GM12878 (cell line): ENCODE results near the gene BMERB1.

ENCODE experiments used
- CEBPB ChIP-seq, 2 experiments: fragments of 150-350 bp in 1 of 2; IDR thresholded peaks; 2 replicates each; pipeline ENCODE4 v1.6.1; 2012 to 2014; ENCODE audit warnings: low read depth in 2 of 2, low read length in 2 of 2, borderline replicate concordance in 1 of 2, inconsistent platforms in 1 of 2
- FOXK2 ChIP-seq: fragments of 450-650 bp; IDR thresholded peaks from 2 replicates; pipeline ENCODE4 v1.6.1; 2017; ENCODE audit warnings: mild to moderate bottlenecking, moderate library complexity
- NR2C2 ChIP-seq: IDR thresholded peaks from 2 replicates; pipeline ENCODE4 v1.6.1; 2011; ENCODE audit warnings: borderline replicate concordance, low read depth; ENCODE audit not compliant: control insufficient read depth, insufficient read length
- POLR2AphosphoS5 ChIP-seq: IDR thresholded peaks from 2 replicates; pipeline ENCODE4 v1.6.1; 2011; ENCODE audit warnings: mild to moderate bottlenecking, low read length, inconsistent platforms
- YY1 ChIP-seq: IDR thresholded peaks from 2 replicates; pipeline ENCODE4 v1.6.1; 2011; ENCODE audit warnings: low read depth, mild to moderate bottlenecking, low read length
- TF ChIP-seq, protein P1 (sequence below), 3 experiments: IDR thresholded peaks in 2 of 3; conservative IDR thresholded peaks in 1 of 3; 2 replicates each; pipeline ENCODE4 v1.5.1; 2011; ENCODE audit warnings: low read depth in 3 of 3, low read length in 3 of 3, mild to moderate bottlenecking in 3 of 3, control low read depth in 2 of 3, moderate library complexity in 2 of 3, inconsistent platforms in 1 of 3, mixed read lengths in 1 of 3; ENCODE audit not compliant: control insufficient read depth in 2 of 3, insufficient read depth in 1 of 3; ENCODE audit errors: extremely low read depth in 1 of 3
- TF ChIP-seq, protein P2 (sequence below): fragments of 450-650 bp; IDR thresholded peaks from 2 replicates; pipeline ENCODE4 v1.6.1; 2018; ENCODE audit warnings: borderline replicate concordance, mild to moderate bottlenecking; ENCODE audit not compliant: partially characterized antibody
- TF ChIP-seq, protein P3 (sequence below): fragments of 450-650 bp; IDR thresholded peaks from 2 replicates; pipeline ENCODE4 v1.6.1; 2017; ENCODE audit warnings: mild to moderate bottlenecking, low read depth, inconsistent platforms; ENCODE audit not compliant: poor library complexity, severe bottlenecking

DNA sequence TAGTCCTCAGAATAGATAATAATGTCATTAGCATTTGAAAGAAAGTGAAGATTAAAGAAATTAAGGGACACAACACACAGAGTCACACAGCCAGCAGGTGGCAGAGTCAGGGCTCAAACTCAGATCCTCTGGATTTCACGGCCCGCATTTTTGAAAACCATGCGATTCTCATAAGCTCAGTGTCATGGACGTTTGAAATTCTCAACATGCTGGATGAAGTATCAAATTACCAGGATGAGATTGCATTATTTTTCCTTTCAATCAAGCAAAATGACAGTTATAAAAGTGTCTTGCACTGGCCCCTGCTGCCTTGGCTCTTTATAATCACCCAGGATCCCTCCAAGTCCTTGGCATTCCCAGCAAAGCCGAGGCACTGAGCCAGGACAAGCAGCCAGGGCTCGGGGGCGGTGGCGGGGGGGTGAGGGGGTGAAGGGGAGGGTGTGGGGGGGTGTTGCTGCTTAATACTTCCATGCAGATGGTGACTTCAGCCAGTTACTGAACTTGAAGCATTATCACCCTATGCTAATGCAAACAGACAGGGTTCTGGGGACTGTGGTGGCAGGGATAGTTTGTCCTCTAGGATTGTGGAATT lies 6.6 kb upstream of the BMERB1 start:
- TF ChIP-seq YY1 (no peak), CEBPB (IDR thresholded peaks at IDR 0.05; ENCODE audit: borderline replicate concordance in 1 of 2, low read depth in 2 of 2, low read length in 2 of 2) (no peak), POLR2AphosphoS5 (no peak), NR2C2 (no peak), FOXK2 (no peak)
- TF ChIP-seq, protein P1, sequence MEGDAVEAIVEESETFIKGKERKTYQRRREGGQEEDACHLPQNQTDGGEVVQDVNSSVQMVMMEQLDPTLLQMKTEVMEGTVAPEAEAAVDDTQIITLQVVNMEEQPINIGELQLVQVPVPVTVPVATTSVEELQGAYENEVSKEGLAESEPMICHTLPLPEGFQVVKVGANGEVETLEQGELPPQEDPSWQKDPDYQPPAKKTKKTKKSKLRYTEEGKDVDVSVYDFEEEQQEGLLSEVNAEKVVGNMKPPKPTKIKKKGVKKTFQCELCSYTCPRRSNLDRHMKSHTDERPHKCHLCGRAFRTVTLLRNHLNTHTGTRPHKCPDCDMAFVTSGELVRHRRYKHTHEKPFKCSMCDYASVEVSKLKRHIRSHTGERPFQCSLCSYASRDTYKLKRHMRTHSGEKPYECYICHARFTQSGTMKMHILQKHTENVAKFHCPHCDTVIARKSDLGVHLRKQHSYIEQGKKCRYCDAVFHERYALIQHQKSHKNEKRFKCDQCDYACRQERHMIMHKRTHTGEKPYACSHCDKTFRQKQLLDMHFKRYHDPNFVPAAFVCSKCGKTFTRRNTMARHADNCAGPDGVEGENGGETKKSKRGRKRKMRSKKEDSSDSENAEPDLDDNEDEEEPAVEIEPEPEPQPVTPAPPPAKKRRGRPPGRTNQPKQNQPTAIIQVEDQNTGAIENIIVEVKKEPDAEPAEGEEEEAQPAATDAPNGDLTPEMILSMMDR (IDR thresholded peaks at IDR 0.05 in 2 of 3, conservative IDR thresholded peaks at IDR 0.05 in 1 of 3; ENCODE audit: control insufficient read depth in 2 of 3, extremely low read depth in 1 of 3, insufficient read depth in 1 of 3, low read depth in 3 of 3, low read length in 3 of 3), result peak; percentile 41 to 61 (median 52); a peak in 5 of 6 replicates
- TF ChIP-seq, protein P2, sequence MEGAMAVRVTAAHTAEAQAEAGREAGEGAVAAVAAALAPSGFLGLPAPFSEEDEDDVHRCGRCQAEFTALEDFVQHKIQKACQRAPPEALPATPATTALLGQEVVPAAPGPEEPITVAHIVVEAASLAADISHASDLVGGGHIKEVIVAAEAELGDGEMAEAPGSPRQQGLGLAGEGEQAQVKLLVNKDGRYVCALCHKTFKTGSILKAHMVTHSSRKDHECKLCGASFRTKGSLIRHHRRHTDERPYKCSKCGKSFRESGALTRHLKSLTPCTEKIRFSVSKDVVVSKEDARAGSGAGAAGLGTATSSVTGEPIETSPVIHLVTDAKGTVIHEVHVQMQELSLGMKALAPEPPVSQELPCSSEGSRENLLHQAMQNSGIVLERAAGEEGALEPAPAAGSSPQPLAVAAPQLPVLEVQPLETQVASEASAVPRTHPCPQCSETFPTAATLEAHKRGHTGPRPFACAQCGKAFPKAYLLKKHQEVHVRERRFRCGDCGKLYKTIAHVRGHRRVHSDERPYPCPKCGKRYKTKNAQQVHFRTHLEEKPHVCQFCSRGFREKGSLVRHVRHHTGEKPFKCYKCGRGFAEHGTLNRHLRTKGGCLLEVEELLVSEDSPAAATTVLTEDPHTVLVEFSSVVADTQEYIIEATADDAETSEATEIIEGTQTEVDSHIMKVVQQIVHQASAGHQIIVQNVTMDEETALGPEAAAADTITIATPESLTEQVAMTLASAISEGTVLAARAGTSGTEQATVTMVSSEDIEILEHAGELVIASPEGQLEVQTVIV, result no peak
- TF ChIP-seq, protein P3, sequence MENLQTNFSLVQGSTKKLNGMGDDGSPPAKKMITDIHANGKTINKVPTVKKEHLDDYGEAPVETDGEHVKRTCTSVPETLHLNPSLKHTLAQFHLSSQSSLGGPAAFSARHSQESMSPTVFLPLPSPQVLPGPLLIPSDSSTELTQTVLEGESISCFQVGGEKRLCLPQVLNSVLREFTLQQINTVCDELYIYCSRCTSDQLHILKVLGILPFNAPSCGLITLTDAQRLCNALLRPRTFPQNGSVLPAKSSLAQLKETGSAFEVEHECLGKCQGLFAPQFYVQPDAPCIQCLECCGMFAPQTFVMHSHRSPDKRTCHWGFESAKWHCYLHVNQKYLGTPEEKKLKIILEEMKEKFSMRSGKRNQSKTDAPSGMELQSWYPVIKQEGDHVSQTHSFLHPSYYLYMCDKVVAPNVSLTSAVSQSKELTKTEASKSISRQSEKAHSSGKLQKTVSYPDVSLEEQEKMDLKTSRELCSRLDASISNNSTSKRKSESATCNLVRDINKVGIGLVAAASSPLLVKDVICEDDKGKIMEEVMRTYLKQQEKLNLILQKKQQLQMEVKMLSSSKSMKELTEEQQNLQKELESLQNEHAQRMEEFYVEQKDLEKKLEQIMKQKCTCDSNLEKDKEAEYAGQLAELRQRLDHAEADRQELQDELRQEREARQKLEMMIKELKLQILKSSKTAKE, result no peak
